GF-D8 (cell line): ENCODE results near the gene MRGPRF.

ENCODE experiments used
- DNase-seq: peaks from one replicate; lab custom pipeline; 2025; lab: John Stamatoyannopoulos, UW

Gene MRGPRF

GRCh38 chr11:68963779-68964178 is 49.3 kb downstream of the MRGPRF start:
- DNase-seq: no peak

GRCh38 chr11:68962527-68963250 is 50.4 kb downstream of the MRGPRF start:
- DNase-seq: no peak

- no peak for DNase-seq
These were observed 51.8 kb downstream of the MRGPRF start for GRCh38 chr11:68961245-68961644.

- DNase-seq: no peak
These were observed 52.6 kb downstream of the MRGPRF start for GRCh38 chr11:68960294-68961071.

GRCh38 chr11:68959465-68960293 is 53.4 kb downstream of the MRGPRF start:
- no peak for DNase-seq

GRCh38 chr11:68958211-68958610 is 54.8 kb downstream of the MRGPRF start:
- no peak for DNase-seq

GRCh38 chr11:68956547-68957254 is 56.3 kb downstream of the MRGPRF start:
- no peak for DNase-seq

- no peak for DNase-seq
These were observed 56.9 kb downstream of the MRGPRF start for GRCh38 chr11:68956142-68956541.

GRCh38 chr11:68955607-68955958 is 57.5 kb downstream of the MRGPRF start:
- DNase-seq: no peak

- DNase-seq: no peak
These were observed 58.0 kb downstream of the MRGPRF start for GRCh38 chr11:68954836-68955606.
